HG03135 (cell line): ENCODE measurements around the gene OR5H1.
"Not testable (repeated sequence)": the region's sequence is repeated elsewhere in the genome, so short reads cannot be mapped to it uniquely, and the experiment has no call there.

Experiments used
- ATAC-seq: cut with Tn5 transposase; IDR thresholded peaks from one replicate; pipeline ENCODE4 v1.9.1; 2021; ENCODE audit warnings: mild to moderate bottlenecking, moderate library complexity; ENCODE audit not compliant: unreplicated experiment

Gene OR5H1

DNA sequence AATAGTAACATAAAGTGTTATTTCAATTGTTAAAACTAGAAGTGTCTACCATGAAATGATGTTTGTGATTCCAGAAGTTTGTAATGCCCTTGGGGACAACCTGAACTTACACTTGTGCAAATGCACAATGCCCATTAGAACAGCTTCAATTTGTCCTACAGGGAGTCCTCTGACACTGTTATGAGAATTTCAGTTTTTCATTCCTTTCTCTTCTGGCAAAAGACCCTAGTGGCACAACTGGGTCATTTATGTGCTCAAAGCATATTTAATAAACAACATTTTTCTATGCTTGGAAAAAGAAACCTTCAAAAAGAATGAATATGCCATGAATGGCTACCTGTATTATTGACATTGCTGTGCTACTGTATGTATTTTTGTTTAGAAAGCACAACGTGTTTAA lies at the start of gene OR5H1:
TSS of gene OR5H1 (plus strand) at position 301 of the 400 bp plus-strand sequence. CDS start 1,977 bp downstream, outside the sequence.
- no peak for ATAC-seq

GRCh38 chr3:98086873-98087272 lies 43.6 kb upstream of the OR5H1 start, which contains the start of gene OR5AC2:
TSS of gene OR5AC2 (plus strand) at chr3:98087173. CDS start at chr3:98087173, 0 bp downstream.
- no peak for ATAC-seq

- ATAC-seq, result no peak
Measured at GRCh38 chr3:98095882-98096281, 34.6 kb upstream of the OR5H1 start.

GRCh38 chr3:98099848-98100247 lies 30.7 kb upstream of the OR5H1 start:
- no peak for ATAC-seq

DNA sequence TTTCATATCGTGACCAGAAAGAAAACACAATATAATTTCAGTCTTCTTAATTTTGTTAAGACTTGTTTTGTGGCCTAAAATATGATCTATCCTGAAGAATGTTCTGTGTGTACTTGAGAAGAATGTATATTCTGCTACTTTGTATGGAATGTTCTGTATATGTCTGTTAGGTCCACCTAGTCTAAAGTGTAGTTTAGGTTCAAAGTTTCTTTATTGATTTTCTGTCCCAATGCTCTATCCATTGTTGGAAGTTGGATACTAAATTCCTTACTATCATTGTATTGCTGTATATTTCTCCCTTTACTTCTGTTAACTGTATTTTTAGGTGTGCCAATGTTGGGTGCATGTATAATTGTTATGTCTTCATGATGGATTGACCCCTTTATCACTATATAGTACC lies 22.4 kb upstream of the OR5H1 start:
- ATAC-seq, result no peak

DNA sequence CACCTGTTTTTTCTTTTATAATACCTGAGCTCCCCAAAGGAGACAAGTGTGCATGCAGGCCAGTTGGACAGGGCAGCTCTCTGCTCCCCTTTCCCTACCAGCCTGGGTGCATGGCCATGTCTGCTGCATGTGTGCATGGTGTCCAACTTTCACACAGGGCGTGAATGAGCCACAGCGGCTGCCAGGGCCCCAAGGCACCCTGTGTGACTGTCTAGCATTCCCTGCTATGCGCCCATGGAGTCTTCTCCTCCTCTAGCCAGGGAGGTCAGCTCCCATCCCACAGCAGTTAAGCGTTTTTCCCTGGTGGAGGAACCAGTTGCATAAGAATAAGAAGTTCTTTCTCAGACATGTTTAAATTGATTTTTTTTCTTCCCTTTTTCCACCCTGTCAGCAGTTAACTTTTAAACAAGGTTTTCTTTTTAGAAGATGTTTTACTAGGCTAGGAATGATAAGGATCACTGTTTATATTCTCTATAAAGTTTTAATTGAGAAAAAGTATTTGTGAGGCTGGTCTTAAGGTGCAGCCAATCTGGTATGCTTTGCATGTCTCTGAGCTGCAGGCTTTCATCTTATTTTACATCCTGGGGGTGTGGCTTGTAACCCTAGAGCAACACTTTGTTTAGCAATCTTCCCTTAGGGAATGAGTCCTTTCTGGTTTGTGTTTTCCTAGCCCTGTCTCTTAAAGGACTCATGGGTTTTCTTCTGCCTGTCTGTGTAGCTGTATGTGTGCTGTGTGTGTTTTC lies 20.5 kb upstream of the OR5H1 start:
- no peak for ATAC-seq

DNA sequence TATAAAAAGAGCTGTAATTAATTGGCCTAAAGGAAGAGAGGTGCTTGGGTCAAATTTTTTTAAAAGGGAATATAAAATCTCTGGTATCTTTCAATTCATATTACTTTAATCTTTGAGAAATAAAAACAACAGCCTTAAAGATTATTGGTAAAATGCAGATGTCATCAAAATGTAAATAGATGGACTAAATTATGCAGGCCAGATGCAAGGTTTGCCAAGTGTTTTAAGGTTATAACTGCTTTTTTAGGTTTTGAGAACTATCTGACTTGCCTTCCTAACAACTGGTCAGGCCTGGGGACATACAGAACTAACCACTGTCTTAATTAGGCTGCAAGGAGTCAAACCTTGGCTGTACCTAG lies 20.0 kb upstream of the OR5H1 start:
- ATAC-seq, result no peak

GRCh38 chr3:98114264-98114663 lies 16.3 kb upstream of the OR5H1 start:
- ATAC-seq, result no peak

- no peak for ATAC-seq
Measured at GRCh38 chr3:98115717-98116116, 14.8 kb upstream of the OR5H1 start.

GRCh38 chr3:98136631-98137030 lies 6.1 kb downstream of the OR5H1 start:
- ATAC-seq, result no peak

DNA sequence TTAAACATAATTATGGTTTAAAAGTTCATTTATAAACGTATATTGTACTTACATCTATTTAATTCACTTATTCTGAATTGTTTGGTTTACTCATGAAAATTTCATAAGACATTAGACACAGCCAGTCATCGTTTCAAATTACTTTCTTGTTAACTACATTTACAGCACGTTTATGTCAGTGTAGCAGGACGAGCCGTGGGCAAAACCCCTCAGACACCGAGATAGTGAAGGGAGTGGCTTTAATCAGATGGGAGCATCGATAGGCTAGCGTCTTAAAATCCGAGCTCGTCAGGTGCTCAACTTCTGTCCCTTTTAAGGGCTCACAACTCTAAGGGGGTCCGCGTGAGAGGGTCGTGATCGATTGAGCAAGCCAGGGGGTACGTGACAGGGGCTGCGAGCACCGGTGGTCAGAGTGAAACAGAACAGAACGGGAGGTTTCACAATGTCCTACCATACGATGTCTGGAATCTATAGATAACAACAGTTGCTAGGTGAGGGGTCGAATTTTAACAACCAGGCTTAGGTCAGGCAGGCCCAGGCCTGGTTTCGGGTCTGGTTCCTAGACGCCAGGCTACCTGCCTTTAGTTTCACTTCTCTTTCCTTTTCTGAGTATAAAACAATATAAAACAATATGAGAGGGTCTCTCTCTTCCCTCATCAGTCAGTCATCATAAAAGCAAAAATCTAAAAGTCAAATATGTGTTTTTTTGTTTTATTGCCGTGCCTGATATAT lies 7.5 kb downstream of the OR5H1 start:
- ATAC-seq, result not testable (repeated sequence)

DNA sequence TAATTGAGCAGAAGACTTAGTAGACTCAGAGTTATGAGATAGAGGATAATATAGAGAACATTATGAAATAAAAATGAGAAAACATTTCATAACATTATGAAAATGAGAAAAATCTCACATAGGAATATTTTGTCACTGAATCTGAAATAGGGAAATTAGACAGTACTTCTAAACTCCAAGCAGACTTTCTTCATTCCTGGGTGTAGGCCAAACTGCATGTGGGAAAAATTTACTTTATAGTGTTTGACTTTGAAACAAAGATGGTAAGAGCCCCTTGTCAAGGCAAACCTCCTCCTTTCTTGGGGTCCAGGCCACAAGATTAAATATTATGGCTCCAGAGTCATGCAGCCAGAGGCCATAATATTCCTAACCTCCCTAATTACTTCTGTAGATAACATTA lies 10.0 kb downstream of the OR5H1 start:
- ATAC-seq, result no peak

GRCh38 chr3:98147179-98147578 lies 16.7 kb downstream of the OR5H1 start, which contains the start of gene OR5H14:
TSS of gene OR5H14 (plus strand) at chr3:98147479. CDS start at chr3:98149386, 1,907 bp downstream.
- ATAC-seq, result no peak

- no peak for ATAC-seq
Measured at GRCh38 chr3:98148751-98149150, 18.2 kb downstream of the OR5H1 start.

DNA sequence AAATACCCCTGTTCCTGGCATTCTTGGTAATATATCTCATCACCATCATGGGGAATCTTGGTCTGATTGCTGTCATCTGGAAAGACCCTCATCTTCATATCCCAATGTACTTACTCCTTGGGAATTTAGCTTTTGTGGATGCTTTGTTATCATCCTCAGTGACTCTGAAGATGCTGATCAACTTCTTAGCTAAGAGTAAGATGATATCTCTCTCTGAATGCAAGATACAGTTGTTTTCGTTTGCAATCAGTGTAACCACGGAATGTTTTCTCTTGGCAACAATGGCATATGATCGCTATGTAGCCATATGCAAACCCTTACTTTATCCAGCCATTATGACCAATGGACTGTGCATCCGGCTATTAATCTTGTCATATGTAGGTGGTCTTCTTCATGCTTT lies 18.9 kb downstream of the OR5H1 start:
- not testable (repeated sequence) for ATAC-seq

GRCh38 chr3:98151241-98151640 lies 20.7 kb downstream of the OR5H1 start:
- no peak for ATAC-seq

DNA sequence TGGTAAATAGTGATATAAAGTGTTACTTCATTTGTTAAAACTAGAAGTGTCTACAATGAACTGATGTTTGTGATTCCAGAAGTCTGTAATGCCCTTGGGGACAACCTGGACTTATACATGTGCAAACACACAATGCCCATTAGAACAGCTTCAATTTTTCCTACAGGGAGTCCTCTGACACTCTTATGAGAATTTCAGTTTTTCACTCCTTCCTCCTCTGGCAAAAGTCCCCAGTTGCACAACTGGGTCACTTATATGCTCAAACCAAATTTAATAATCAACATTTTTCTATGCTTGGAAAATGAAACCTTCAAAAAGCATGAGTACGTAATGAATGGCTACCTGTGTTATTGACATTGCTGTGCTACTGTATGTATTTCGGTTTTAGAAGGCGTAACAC lies 35.9 kb downstream of the OR5H1 start, which contains the start of gene OR5H15:
TSS of gene OR5H15 (plus strand) at position 301 of the 400 bp plus-strand sequence. CDS start 2,004 bp downstream, outside the sequence.
- ATAC-seq, result no peak

DNA sequence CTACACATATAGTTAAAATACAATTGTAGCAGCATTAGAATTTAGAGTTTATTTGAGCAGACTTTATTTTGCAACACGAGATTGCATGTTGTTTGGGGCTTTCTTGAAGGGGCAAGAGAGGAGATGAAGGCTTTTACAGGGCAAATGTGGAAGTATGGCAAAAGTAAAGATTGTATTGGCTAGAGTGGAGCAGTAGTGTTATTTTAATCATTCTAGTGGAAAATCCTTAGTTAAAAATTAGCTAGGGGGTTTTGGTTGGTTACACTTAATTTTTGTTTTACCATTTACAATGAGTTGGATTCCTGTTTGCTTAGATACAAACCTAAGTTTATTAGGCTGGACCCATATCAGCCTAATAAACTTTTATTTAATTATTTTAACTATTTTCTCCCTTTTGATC lies 40.5 kb downstream of the OR5H1 start:
- ATAC-seq, result no peak

DNA sequence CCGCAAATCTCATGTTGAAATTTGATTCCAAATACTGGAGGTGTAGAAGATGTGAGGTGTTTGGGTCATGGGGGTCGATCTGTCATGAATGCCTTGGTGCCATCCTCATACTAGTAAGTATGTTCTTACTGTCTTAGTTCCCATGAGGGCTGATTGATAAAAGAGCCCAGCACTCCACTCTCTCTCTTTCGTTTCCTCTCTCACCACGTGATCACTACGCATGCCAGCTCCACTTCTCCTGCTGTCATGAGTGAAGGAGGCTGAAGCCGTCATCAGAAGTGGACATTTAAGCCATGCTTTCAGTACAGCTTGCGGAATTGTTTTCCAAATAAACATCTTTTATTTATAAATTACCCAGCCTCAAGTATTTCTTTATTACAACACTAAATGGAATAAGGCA lies 42.1 kb downstream of the OR5H1 start:
- ATAC-seq, result no peak

DNA sequence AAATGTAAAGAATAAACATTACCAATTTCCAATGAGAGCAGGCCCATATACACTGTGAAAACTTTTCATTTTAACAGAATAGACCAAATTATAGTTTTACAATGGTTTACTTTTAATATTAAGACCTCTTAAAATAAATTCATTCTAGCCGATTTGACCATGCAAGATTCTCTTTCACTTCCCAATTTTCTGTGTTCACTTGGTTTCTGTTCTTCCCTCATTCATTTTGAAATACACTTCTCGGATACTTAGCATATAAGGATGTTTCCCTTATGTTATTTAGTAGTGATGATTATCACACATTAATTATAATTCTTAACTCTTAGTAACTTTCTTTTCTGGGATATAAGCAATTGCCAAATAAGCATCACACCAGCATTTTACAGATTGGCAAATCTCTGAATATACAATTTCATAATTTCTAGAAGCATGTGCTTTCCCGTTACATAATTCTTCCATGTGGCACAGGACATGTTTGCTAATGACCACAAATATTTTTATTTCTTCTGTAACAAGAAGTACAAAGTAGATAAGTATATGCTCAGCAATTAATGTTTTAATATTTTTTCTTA lies 49.9 kb downstream of the OR5H1 start:
- ATAC-seq, result no peak

DNA sequence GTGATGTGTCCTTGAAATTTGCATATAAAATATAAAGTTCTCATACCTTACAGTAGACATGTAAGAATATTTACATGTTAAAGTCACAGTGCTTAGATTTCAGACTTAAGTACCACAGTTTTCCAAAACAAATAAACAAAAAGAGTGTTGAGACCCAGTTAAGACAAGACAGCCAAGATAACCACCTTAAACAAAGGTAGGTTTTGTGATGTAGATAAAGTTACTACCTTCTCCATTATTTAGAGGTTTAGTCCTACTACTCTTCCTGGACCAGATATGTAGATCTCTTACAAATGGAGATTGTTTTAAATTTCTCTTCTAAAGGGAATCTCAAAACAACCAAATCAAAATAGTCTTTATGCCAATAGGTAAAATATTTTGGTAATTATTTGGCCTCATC lies 51.7 kb downstream of the OR5H1 start:
- ATAC-seq, result no peak

- ATAC-seq, result no peak
Measured at GRCh38 chr3:98185180-98185579, 54.7 kb downstream of the OR5H1 start.
